Renal cortical epithelial cell (primary cell): Measurements from ENCODE around the gene SNX20. TPM values are rescaled to one million over a fixed set of nuclear protein-coding genes. Genes with fewer than 3 reads are reported as not detected.

Experiments used
- DNase-seq: peaks from one replicate; pipeline ENCODE4 v3.0.0-alpha.2; 2011; ENCODE audit warnings: low read depth
- total RNA-seq: library from RNA; depleted of rRNA; stranded (reverse); fragments of >200 nt; gene quantifications from 2 replicates; pipeline ENCODE4 v1.2.3, GENCODE V29; 2014

SNX20 gene
- total RNA-seq, 1 donor from 2014 or later: not detected

GRCh38 chr16:50680556-50680893 lies 587 bp downstream of the SNX20 start:
- no peak for DNase-seq

- no peak for DNase-seq
Observed at GRCh38 chr16:50679676-50680555, 1.2 kb downstream of the SNX20 start.

- no peak for DNase-seq
Observed at GRCh38 chr16:50679266-50679665, 1.8 kb downstream of the SNX20 start.

- no peak for DNase-seq
Observed at GRCh38 chr16:50678531-50678930, 2.6 kb downstream of the SNX20 start.

- no peak for DNase-seq
Observed at GRCh38 chr16:50677351-50677750, 3.8 kb downstream of the SNX20 start.

- no peak for DNase-seq
Observed at GRCh38 chr16:50676684-50677225, 4.4 kb downstream of the SNX20 start.

GRCh38 chr16:50675686-50676610 lies 5.2 kb downstream of the SNX20 start:
- DNase-seq: no peak

- DNase-seq: no peak
Observed at GRCh38 chr16:50674831-50675230, 6.3 kb downstream of the SNX20 start.

GRCh38 chr16:50673496-50674275 lies 7.4 kb downstream of the SNX20 start:
- no peak for DNase-seq

- peak; percentile 7 for DNase-seq
Observed at GRCh38 chr16:50671644-50672260, 9.4 kb downstream of the SNX20 start.

GRCh38 chr16:50670476-50670875 lies 10.6 kb downstream of the SNX20 start:
- no peak for DNase-seq

GRCh38 chr16:50669741-50670140 lies 11.4 kb downstream of the SNX20 start:
- no peak for DNase-seq

GRCh38 chr16:50668368-50669008 lies 12.6 kb downstream of the SNX20 start:
- no peak for DNase-seq

- DNase-seq: no peak
Observed at GRCh38 chr16:50667497-50668367, 13.4 kb downstream of the SNX20 start.

- DNase-seq: no peak
Observed at GRCh38 chr16:50666658-50667496, 14.2 kb downstream of the SNX20 start.

GRCh38 chr16:50665128-50665878 lies 15.8 kb downstream of the SNX20 start:
- DNase-seq: peak; percentile 34

- no peak for DNase-seq
Observed at GRCh38 chr16:50664270-50664669, 16.8 kb downstream of the SNX20 start.
